GM10266 (cell line): ENCODE measurements around the gene TRIM60.
"Not testable (repeated sequence)": the region's sequence is repeated elsewhere in the genome, so short reads cannot be mapped to it uniquely, and the experiment has no call there.

Experiments used
- DNase-seq: peaks from one replicate; pipeline ENCODE4 v3.0.0; 2012; ENCODE audit errors: extremely low spot score
- CTCF ChIP-seq: IDR thresholded peaks from 2 replicates; pipeline ENCODE4 v1.5.1; 2012; ENCODE audit warnings: mild to moderate bottlenecking, low read depth; ENCODE audit not compliant: control insufficient read depth, insufficient read depth; ENCODE audit errors: missing control alignments

Gene TRIM60

GRCh38 chr4:165016971-165017370 is 14.8 kb upstream of the TRIM60 start:
- DNase-seq, result no peak
- TF ChIP-seq CTCF, result no peak

GRCh38 chr4:165019995-165020394 is 11.8 kb upstream of the TRIM60 start:
- not testable (repeated sequence) for DNase-seq

- not testable (repeated sequence) for DNase-seq
Observed at GRCh38 chr4:165025782-165026181, 6.0 kb upstream of the TRIM60 start.

GRCh38 chr4:165027762-165028402 is 3.9 kb upstream of the TRIM60 start:
- no peak for TF ChIP-seq CTCF
- DNase-seq, result no peak

- TF ChIP-seq CTCF, result no peak
- DNase-seq, result no peak
Observed at GRCh38 chr4:165048170-165048569, 16.4 kb downstream of the TRIM60 start.

- no peak for TF ChIP-seq CTCF
- DNase-seq, result no peak
Observed at GRCh38 chr4:165052627-165053026, 20.8 kb downstream of the TRIM60 start.

- TF ChIP-seq CTCF, result no peak
- no peak for DNase-seq
Observed at GRCh38 chr4:165053645-165054044, 21.8 kb downstream of the TRIM60 start, which contains the start of gene TRIM75. Gene TRIM75 (plus strand): TSS chr4:165053866. CDS start chr4:165059148, 5,282 bp downstream.

GRCh38 chr4:165055601-165056000 is 23.8 kb downstream of the TRIM60 start:
- TF ChIP-seq CTCF, result no peak
- DNase-seq, result no peak
